ENCODE results near the gene TRAF3IP1. TPM values are rescaled to one million over a fixed set of nuclear protein-coding genes. Genes with fewer than 3 reads are reported as not detected.

TRAF3IP1 gene
- total RNA-seq, 2 experiments from 2014 or later: 3.6 to 6.1 TPM

DNA sequence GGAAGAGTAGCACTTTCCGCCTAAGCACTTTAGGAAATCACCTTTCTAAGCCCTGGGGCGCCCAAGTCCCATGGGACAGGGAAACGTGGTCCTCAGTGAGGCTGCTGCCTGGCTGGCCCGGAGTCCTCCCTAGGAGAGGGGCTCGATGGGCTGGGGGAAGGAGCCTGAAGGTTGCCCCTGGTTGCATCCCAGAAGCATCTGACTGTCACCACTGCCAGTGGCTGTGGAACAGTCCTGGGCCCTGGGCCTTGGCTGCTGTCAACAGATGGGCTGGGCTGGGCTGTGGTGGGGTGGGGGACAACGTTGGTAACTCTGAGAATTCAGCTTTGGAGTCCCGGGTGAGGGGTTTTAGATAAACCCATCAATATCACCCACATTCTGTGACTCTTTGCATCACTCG lies 128.9 kb downstream of the TRAF3IP1 start:
- intact Hi-C loops (cut with micrococcal nuclease): no loop called here
- Mint-ChIP-seq H3K4me3 (no peak overlapping the region), H3K9me3 (no peaks in the 10 kb centered on the region), H3K36me3 (ENCODE audit: low read depth) (peaks cover 53% of the 10 kb centered on the region), H3K27me3 (ENCODE audit: low read depth) (no peaks in the 10 kb centered on the region), H3K27ac (no peak overlapping the region), H3K4me1 (ENCODE audit: low read depth) (peaks cover 2% of the 10 kb centered on the region)
- no peak for DNase-seq
- CTCF ChIA-PET: no interaction called here

DNA sequence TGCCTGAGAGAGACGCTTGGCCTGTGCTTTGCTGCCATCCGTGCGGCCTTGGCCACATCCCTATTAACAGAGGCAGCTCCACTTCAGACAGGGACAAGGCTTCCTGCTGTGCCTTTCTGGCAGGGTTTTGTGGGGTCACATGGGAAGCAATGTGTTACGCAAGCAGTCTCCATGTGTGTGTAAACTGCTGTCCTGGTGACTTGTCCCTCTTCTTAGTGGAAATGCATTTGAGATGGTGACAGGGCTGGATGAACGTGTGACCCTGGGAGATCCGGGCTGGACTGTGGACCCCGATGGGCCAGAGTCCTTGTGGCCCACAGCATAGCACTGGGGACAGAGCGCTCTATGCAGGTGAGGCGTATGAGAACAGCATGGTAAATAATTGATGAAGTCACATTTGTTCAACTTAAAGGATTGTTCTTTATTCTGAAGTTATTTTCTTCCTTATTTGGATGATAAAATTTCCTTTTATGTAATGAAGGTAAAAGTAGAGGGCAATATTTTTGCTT lies 129.6 kb downstream of the TRAF3IP1 start:
- intact Hi-C loops (cut with micrococcal nuclease): no loop called here
- CTCF ChIA-PET: no interaction called here
- H3K9me3 Mint-ChIP-seq: no peaks in the 10 kb centered on the region
- peaks cover 2% of the 10 kb centered on the region for H3K4me1 Mint-ChIP-seq (ENCODE audit: low read depth)
- peaks cover 48% of the 10 kb centered on the region for H3K36me3 Mint-ChIP-seq (ENCODE audit: low read depth)
- no peak overlapping the region for H3K27ac Mint-ChIP-seq
- DNase-seq: no peak
- H3K27me3 Mint-ChIP-seq (ENCODE audit: low read depth): no peaks in the 10 kb centered on the region
- H3K4me3 Mint-ChIP-seq: no peak overlapping the region

DNA sequence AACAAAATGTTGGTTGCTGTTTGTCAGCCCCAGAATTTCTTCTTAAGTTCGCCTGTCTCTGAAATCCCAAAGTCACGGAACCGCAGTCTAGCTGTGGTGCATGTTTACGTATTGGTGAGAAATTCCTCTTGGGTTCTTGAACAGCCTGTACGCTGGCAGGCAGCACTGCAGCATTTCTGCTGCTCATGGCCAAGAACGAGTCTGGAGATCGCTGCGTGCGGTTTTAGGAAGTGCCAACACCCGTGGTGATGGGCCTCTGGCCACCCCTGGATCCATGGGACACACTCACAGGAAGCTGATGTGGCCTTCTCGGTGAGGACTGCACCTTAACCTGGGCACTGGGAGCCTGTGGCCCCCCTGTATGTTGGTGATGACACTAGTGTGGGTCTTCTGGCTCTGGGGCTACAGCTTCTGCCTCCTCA lies 130.1 kb downstream of the TRAF3IP1 start:
- Mint-ChIP-seq H3K27ac (no peak overlapping the region), H3K36me3 (ENCODE audit: low read depth) (peaks cover 47% of the 10 kb centered on the region), H3K27me3 (ENCODE audit: low read depth) (no peaks in the 10 kb centered on the region), H3K9me3 (peaks cover 3% of the 10 kb centered on the region), H3K4me1 (ENCODE audit: low read depth) (peaks cover 2% of the 10 kb centered on the region), H3K4me3 (no peak overlapping the region)
- no peak for DNase-seq
- intact Hi-C loops (cut with micrococcal nuclease): no loop called here
- CTCF ChIA-PET: no interaction called here

Other genes starting within 250 kb of the TRAF3IP1 start
- gene ESPNL, start 220.2 kb upstream of the TRAF3IP1 start, total RNA-seq: under 1 TPM; 0.05 to 0.15 TPM
- gene KLHL30, start 181.8 kb upstream of the TRAF3IP1 start, total RNA-seq: not detected
- gene ERFE, start 161.5 kb upstream of the TRAF3IP1 start, total RNA-seq: under 1 TPM in 1 of 2 experiments, not detected in 1; 0.40 TPM
- gene ILKAP, start 116.8 kb upstream of the TRAF3IP1 start, total RNA-seq: 10 to 100 TPM; 46.6 to 46.7 TPM
- gene HES6, start 80.5 kb upstream of the TRAF3IP1 start, total RNA-seq: 1 to 10 TPM; 3.1 to 4.0 TPM
- 1 to 10 TPM; 7.1 to 7.8 TPM for gene PER2, start 31.9 kb upstream of the TRAF3IP1 start, total RNA-seq
- 10 to 100 TPM; 29.9 to 33.7 TPM for gene ASB1, start 106.4 kb downstream of the TRAF3IP1 start, total RNA-seq

All from activated naive CD4-positive, alpha-beta T cell treated with anti-CD3 and anti-CD28 coated beads for 36 hours (primary cell).